Left lung (tissue), 10 donors: ENCODE results near the gene SUPT16H. TPM values are rescaled to one million over a fixed set of nuclear protein-coding genes. Genes with fewer than 3 reads are reported as not detected.

Experiments
- ATAC-seq: fragments of 200-7000 bp; cut with Tn5 transposase; one replicate; pipeline ENCODE4 v1.9.1; 2020; ENCODE audit warnings: moderate library complexity
- DNase-seq, 4 donors: peaks; one replicate each; pipeline ENCODE4 v3.0.0-alpha.2; 2013 to 2020
- H3K27ac ChIP-seq, 2 donors: fragments of 200-600 bp; sonication (generic) in 1 of 2; one replicate each; pipeline versions ENCODE4 v1.5.0 to v1.8.0; 2020 to 2021
- H3K27me3 ChIP-seq, 2 donors: fragments of 200-600 bp; sonication (generic) in 1 of 2; one replicate each; pipeline versions ENCODE4 v1.5.0 to v1.8.0; 2020 to 2021
- H3K36me3 ChIP-seq, 2 donors: fragments of 200-600 bp; sonication (generic) in 1 of 2; one replicate each; pipeline versions ENCODE4 v1.5.0 to v1.8.0; 2020 to 2021
- H3K4me1 ChIP-seq, 2 donors: fragments of 200-600 bp; one replicate each; pipeline ENCODE4 v1.8.0; 2021
- H3K4me3 ChIP-seq, 2 donors: fragments of 200-600 bp; sonication (generic) in 1 of 2; one replicate each; pipeline versions ENCODE4 v1.5.0 to v1.8.0; 2020 to 2021; ENCODE audit warnings: mild to moderate bottlenecking in 1 of 2
- H3K9me3 ChIP-seq, 2 donors: fragments of 200-600 bp; sonication (generic) in 1 of 2; one replicate each; pipeline versions ENCODE4 v1.5.0 to v1.8.0; 2020 to 2021
- intact Hi-C, 2 donors: fragments of 100-400 bp; cut with DNase I; formaldehyde crosslinking; loops; one replicate each; pipeline versions ENCODE4 v1.11.2 to v1.14.2; 2022
- polyA plus RNA-seq, 6 donors: library from polyadenylated mRNA; unstranded; fragments of 120-200 nt; gene quantifications; one replicate each; pipeline ENCODE4 v1.2.1, GENCODE V29; 2013; ENCODE audit not compliant: insufficient read length in 6 of 6
- total RNA-seq, 2 donors: library from RNA; stranded (reverse); fragmentation: NEBNext Ultra II Directional; extraction: Animal tissue kit (Norgen Biotek cat#: 25700); gene quantifications; one replicate each; pipeline ENCODE4 v1.2.1, GENCODE V29; 2021
- TF ChIP-seq, protein P1 (sequence below), 2 donors: fragments of 200-600 bp; sonication (generic) in 1 of 2; IDR thresholded peaks; one replicate each; pipeline versions ENCODE4 v1.5.0 to v1.8.0; 2021; ENCODE audit warnings: antibody characterized with exemption in 2 of 2
- donor health status: DM: no; HTN: yes; CAD: no.
- donor health status: DM: no; HTN: no; CAD: no.

SUPT16H gene
- total and polyA plus RNA-seq, 8 donors: 46.7 to 140 (median 119) TPM

DNA sequence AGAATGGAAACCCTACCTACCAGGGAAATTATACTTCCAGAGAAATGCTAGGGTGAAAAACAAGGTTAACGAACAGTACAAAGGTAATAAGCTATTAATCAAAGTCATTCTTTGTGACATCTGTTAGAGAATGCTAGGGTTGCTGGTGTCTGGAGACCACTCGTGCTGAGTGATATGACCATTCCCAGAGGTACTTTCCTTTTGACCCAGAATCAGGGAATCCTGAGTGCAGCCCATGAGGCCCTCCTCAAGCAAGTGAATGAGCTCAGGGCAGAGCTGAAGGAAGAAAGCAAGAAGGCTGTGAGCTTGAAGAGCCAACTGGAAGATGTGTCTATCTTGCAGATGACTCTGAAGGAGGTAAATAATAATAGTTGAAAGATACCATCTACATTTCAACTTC lies 72.2 kb downstream of the SUPT16H start:
- intact Hi-C loops: no loop called here

DNA sequence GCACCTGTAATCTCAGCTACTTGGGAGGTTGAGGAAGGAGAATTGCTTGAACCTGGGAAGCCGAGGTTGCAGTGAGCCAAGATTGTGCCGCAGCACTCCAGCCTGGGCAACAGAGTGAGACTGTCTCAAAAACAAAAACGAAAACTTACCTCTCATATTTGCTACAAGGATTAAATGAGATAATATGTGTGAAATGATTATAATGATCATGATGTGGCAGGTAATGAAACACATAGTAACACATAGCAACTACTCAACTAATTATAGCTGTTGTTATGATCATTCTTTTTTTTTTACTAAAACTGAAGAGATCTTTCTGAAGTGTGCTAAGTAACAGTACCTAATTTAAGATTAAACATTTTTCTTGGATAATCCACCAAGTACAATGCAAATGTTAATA lies 73.9 kb downstream of the SUPT16H start:
- DNase-seq (no peak), ATAC-seq (no peak)
- TF ChIP-seq, protein P1, sequence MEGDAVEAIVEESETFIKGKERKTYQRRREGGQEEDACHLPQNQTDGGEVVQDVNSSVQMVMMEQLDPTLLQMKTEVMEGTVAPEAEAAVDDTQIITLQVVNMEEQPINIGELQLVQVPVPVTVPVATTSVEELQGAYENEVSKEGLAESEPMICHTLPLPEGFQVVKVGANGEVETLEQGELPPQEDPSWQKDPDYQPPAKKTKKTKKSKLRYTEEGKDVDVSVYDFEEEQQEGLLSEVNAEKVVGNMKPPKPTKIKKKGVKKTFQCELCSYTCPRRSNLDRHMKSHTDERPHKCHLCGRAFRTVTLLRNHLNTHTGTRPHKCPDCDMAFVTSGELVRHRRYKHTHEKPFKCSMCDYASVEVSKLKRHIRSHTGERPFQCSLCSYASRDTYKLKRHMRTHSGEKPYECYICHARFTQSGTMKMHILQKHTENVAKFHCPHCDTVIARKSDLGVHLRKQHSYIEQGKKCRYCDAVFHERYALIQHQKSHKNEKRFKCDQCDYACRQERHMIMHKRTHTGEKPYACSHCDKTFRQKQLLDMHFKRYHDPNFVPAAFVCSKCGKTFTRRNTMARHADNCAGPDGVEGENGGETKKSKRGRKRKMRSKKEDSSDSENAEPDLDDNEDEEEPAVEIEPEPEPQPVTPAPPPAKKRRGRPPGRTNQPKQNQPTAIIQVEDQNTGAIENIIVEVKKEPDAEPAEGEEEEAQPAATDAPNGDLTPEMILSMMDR (IDR thresholded peaks at IDR 0.05): no peak
- intact Hi-C loops: no loop called here
- Histone ChIP-seq H3K9me3 (no peaks in the 10 kb centered on the region), H3K27ac (no peak overlapping the region), H3K27me3 (no peaks in the 10 kb centered on the region), H3K36me3 (no peaks in the 10 kb centered on the region), H3K4me1 (peaks cover 0 to 13% of the 10 kb centered on the region in 2 donors), H3K4me3 (no peak overlapping the region)

More for the DNA sequence above, 72.2 kb downstream of the SUPT16H start:
- Histone ChIP-seq H3K4me1 (peaks cover 0 to 13% of the 10 kb centered on the region in 2 donors), H3K27ac (no peak overlapping the region), H3K27me3 (no peaks in the 10 kb centered on the region), H3K9me3 (no peaks in the 10 kb centered on the region), H3K36me3 (no peaks in the 10 kb centered on the region), H3K4me3 (no peak overlapping the region)
- DNase-seq (no peak), ATAC-seq (no peak)
- TF ChIP-seq, protein P1 (IDR thresholded peaks at IDR 0.05): no peak

DNA sequence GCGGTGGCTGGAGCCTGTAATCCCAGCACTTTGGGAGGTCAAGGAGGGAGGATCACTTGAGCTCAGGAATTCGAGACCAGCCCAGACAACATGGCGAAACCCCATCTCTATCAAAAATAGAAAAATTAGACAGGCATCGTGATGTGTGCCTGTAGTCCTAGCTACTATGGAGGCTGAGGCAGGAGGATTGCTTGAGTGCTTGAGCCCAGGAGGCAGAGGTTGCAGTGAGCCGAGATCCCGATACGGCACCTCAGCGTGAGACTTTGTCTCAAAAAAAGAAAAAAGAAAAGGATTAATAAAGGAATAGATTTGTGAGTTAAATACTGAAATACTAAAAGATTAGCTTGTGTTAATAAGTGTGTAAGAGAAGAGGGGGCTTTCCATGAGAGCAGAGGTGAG lies 74.6 kb downstream of the SUPT16H start:
- no peaks in the 10 kb centered on the region for H3K9me3 ChIP-seq
- no peaks in the 10 kb centered on the region for H3K36me3 ChIP-seq
- peak overlapping the region; percentile 10 to 34 for H3K4me3 ChIP-seq
- no peaks in the 10 kb centered on the region for H3K27me3 ChIP-seq
- ATAC-seq (peak; percentile 4), DNase-seq (no peak)
- peaks cover 0 to 13% of the 10 kb centered on the region in 2 donors for H3K4me1 ChIP-seq
- peak overlapping the region; percentile 51 to 74 for H3K27ac ChIP-seq
- intact Hi-C loops: no loop called here
- TF ChIP-seq, protein P1 (IDR thresholded peaks at IDR 0.05): no peak

DNA sequence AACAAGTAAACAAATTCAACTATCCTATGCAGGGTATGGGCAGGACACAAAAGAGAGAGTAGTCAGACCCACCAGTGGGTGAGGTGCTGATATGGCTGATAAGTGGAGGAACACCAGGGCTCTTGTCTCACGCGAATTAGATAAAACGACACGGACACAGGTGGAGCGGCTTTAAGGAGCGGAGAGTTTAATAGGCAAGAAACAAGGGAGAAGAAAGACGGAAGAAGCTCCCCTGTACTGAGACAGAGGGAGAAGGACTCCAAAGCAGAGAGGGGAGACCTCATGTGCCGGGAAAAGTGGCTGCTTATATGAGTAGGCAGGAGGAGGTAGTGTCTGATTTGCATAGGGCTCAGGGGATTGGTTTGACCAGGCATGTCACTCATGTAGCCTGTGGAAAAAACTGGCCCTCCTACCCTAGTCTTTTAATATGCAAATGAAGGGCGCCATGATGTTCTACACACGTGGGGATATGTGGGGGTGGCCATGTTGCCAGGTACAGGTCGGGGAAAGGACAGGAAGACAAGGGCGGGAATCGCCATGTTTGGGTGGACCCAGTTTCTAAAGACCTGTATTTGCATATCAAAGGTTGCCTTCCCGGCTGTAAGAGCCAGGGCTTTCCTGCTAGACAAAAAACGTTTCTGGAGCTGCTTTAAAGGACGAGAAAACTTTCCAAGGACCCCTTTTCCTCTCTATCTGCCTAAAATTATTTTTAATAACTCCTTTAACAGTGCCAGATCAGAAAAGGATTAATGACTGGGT lies 75.2 kb downstream of the SUPT16H start:
- Histone ChIP-seq H3K36me3 (no peaks in the 10 kb centered on the region), H3K4me1 (peaks cover 0 to 13% of the 10 kb centered on the region in 2 donors), H3K27me3 (no peaks in the 10 kb centered on the region), H3K9me3 (no peaks in the 10 kb centered on the region), H3K27ac (peak overlapping the region; percentile 60 to 74), H3K4me3 (peak overlapping the region; percentile 10 to 34)
- intact Hi-C loops: no loop called here
- TF ChIP-seq, protein P1 (IDR thresholded peaks at IDR 0.05): no peak
- DNase-seq (peak in 3 of 4 donors; percentile 42 to 85 (median 84)), ATAC-seq (peak; percentile 93)

DNA sequence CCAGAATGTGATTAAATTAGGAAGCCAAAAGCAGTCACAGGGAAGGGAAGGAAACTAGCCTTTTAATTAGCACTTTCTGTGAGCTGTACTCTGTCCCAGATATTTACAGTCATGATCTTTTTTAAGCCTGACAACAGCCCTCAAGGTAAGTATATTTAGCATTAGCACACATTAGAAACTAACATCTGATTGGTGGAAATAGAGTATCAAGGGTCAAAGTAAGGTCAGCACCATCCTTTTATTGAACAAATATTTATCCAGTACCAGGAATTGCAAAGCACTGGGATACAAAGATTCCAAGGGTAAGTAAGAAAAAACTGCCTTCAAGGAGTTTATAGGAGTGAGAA lies 75.7 kb downstream of the SUPT16H start:
- ATAC-seq: peak; percentile 82
- peak overlapping the region in 1 of 2 donors; percentile 34 for H3K4me3 ChIP-seq
- H3K9me3 ChIP-seq: no peaks in the 10 kb centered on the region
- DNase-seq: peak in 1 of 4 donors; percentile 10
- H3K27ac ChIP-seq: peak overlapping the region; percentile 60 to 74
- no peaks in the 10 kb centered on the region for H3K27me3 ChIP-seq
- intact Hi-C loops: no loop called here
- H3K36me3 ChIP-seq: no peaks in the 10 kb centered on the region
- H3K4me1 ChIP-seq: peaks cover 0 to 13% of the 10 kb centered on the region in 2 donors
- TF ChIP-seq, protein P1 (IDR thresholded peaks at IDR 0.05): no peak
